Panc1 (cell line): ENCODE results near the gene TSC1.

ENCODE experiments used
- SIN3A ChIP-seq: IDR thresholded peaks from 2 replicates; pipeline ENCODE4 v1.6.1; 2012; ENCODE audit warnings: low read depth, mild to moderate bottlenecking, low read length, moderate library complexity, borderline replicate concordance; ENCODE audit not compliant: insufficient read depth
- TF ChIP-seq, protein P1 (sequence below): fragments of 450-650 bp; IDR thresholded peaks from 2 replicates; pipeline ENCODE4 v1.5.1; 2017; ENCODE audit warnings: mild to moderate bottlenecking
- TF ChIP-seq, protein P2 (sequence below), 2 experiments: IDR thresholded peaks; 2 replicates each; pipeline ENCODE4 v1.6.1; 2011 to 2012; ENCODE audit warnings: low read depth in 2 of 2, control low read depth in 1 of 2, low read length in 1 of 2, mild to moderate bottlenecking in 1 of 2, moderate library complexity in 1 of 2; ENCODE audit not compliant: insufficient read depth in 1 of 2

DNA sequence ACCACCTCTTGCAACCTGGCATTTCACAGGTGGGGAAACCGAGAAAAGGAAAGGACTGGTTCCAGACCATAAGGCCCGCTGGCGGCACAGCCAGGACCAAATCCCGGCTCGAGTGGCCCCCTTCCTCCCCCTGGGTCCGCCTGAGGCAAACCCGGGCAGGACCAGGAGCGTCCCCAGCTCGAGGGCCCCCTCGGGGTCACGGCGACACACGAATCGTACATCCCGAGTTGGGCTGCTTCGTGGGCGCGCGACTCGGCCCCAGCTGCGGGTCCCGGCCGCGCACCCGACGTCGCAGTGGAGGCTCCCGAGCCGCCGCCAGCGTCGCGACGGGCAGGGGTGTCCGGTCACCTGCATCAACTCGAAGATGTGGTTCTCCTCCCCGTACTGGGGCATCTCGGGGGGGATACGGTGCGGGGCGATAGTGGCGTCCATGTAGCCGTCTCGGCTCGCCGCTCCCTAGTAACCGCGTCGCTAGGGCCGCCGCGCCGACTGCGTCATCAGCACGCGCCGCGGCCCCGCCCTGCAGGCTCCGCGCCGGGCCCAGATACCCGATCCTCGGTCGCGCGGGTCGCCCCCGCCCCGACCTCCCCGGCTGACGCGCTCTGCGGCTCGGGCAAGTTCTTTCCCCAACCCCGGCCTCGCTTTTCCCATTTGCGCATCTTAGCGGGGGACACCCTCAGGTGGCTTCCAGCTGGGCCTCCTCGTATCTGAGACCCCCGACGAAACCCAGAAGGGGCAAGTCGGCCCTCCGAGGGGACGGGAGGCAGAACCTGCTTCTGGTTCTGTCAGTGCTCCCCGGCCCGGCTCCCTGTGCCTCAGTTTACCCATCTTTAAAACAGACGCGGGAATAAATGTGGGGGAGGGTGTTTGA is 66.4 kb downstream of the TSC1 start, which contains the start of gene AK8:
- TF ChIP-seq, protein P1, sequence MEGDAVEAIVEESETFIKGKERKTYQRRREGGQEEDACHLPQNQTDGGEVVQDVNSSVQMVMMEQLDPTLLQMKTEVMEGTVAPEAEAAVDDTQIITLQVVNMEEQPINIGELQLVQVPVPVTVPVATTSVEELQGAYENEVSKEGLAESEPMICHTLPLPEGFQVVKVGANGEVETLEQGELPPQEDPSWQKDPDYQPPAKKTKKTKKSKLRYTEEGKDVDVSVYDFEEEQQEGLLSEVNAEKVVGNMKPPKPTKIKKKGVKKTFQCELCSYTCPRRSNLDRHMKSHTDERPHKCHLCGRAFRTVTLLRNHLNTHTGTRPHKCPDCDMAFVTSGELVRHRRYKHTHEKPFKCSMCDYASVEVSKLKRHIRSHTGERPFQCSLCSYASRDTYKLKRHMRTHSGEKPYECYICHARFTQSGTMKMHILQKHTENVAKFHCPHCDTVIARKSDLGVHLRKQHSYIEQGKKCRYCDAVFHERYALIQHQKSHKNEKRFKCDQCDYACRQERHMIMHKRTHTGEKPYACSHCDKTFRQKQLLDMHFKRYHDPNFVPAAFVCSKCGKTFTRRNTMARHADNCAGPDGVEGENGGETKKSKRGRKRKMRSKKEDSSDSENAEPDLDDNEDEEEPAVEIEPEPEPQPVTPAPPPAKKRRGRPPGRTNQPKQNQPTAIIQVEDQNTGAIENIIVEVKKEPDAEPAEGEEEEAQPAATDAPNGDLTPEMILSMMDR = no peak
- TF ChIP-seq SIN3A = peak; percentile 90
- TF ChIP-seq, protein P2, sequence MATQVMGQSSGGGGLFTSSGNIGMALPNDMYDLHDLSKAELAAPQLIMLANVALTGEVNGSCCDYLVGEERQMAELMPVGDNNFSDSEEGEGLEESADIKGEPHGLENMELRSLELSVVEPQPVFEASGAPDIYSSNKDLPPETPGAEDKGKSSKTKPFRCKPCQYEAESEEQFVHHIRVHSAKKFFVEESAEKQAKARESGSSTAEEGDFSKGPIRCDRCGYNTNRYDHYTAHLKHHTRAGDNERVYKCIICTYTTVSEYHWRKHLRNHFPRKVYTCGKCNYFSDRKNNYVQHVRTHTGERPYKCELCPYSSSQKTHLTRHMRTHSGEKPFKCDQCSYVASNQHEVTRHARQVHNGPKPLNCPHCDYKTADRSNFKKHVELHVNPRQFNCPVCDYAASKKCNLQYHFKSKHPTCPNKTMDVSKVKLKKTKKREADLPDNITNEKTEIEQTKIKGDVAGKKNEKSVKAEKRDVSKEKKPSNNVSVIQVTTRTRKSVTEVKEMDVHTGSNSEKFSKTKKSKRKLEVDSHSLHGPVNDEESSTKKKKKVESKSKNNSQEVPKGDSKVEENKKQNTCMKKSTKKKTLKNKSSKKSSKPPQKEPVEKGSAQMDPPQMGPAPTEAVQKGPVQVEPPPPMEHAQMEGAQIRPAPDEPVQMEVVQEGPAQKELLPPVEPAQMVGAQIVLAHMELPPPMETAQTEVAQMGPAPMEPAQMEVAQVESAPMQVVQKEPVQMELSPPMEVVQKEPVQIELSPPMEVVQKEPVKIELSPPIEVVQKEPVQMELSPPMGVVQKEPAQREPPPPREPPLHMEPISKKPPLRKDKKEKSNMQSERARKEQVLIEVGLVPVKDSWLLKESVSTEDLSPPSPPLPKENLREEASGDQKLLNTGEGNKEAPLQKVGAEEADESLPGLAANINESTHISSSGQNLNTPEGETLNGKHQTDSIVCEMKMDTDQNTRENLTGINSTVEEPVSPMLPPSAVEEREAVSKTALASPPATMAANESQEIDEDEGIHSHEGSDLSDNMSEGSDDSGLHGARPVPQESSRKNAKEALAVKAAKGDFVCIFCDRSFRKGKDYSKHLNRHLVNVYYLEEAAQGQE (IDR thresholded peaks at IDR 0.05; ENCODE audit: insufficient read depth in 1 of 2, low read depth in 2 of 2, low read length in 1 of 2) = no peak
